HEK293 (cell line): Measurements from ENCODE around the gene TAAR1.

Source experiments
- PRDM1 ChIP-seq: fragments of 450-650 bp; formaldehyde crosslinking; IDR thresholded peaks from 2 replicates; pipeline ENCODE4; 2016; ENCODE audit warnings: missing biosample characterization, missing genetic modification characterization
- SP2 ChIP-seq: fragments of 450-650 bp; formaldehyde crosslinking; IDR thresholded peaks from 2 replicates; pipeline ENCODE4 v1.5.1; 2016; ENCODE audit warnings: missing biosample characterization, missing genetic modification characterization
- SP7 ChIP-seq: fragments of 450-650 bp; formaldehyde crosslinking; IDR thresholded peaks from 2 replicates; pipeline ENCODE4 v1.5.1; 2016; ENCODE audit warnings: missing biosample characterization, missing genetic modification characterization
- ZBTB20 ChIP-seq: fragments of 450-650 bp; formaldehyde crosslinking; IDR thresholded peaks from 2 replicates; pipeline ENCODE4 v1.5.1; 2016; ENCODE audit warnings: missing biosample characterization, missing genetic modification characterization
- ZNF24 ChIP-seq: fragments of 450-650 bp; formaldehyde crosslinking; IDR thresholded peaks from 2 replicates; pipeline ENCODE4 v1.5.1; 2016; ENCODE audit warnings: missing biosample characterization, missing genetic modification characterization
- ZNF335 ChIP-seq: fragments of 450-650 bp; formaldehyde crosslinking; conservative IDR thresholded peaks from 2 replicates; pipeline ENCODE4 v1.5.1; 2016; ENCODE audit warnings: missing biosample characterization, missing genetic modification characterization
- TF ChIP-seq, protein P1 (sequence below): fragments of 450-650 bp; formaldehyde crosslinking; IDR thresholded peaks from 2 replicates; pipeline ENCODE4 v1.5.1; 2016; ENCODE audit warnings: missing biosample characterization, missing genetic modification characterization
- TF ChIP-seq, protein P2 (sequence below): fragments of 450-650 bp; formaldehyde crosslinking; IDR thresholded peaks from 2 replicates; pipeline ENCODE4 v1.5.1; 2016; ENCODE audit warnings: missing biosample characterization, missing genetic modification characterization

DNA sequence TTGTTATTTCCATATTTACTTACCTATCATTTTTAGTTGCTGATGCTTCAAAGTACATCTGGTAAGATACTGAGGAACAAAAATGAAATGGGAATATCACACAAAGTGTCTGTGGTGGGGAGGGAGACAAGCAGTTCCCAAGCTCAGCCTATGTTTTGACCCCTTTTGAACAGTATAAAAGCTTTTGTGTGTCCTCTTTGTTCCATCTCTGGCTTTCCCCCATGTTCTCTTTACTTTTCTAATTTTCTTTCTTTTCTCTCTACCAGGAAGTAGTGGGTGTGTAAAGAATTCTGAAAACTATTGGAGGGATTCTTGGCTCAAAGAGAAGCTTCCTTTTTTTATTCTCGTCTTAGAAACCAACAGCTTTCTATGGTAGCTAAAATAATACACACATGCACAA lies 42.3 kb downstream of the TAAR1 start:
- TF ChIP-seq, protein P1, sequence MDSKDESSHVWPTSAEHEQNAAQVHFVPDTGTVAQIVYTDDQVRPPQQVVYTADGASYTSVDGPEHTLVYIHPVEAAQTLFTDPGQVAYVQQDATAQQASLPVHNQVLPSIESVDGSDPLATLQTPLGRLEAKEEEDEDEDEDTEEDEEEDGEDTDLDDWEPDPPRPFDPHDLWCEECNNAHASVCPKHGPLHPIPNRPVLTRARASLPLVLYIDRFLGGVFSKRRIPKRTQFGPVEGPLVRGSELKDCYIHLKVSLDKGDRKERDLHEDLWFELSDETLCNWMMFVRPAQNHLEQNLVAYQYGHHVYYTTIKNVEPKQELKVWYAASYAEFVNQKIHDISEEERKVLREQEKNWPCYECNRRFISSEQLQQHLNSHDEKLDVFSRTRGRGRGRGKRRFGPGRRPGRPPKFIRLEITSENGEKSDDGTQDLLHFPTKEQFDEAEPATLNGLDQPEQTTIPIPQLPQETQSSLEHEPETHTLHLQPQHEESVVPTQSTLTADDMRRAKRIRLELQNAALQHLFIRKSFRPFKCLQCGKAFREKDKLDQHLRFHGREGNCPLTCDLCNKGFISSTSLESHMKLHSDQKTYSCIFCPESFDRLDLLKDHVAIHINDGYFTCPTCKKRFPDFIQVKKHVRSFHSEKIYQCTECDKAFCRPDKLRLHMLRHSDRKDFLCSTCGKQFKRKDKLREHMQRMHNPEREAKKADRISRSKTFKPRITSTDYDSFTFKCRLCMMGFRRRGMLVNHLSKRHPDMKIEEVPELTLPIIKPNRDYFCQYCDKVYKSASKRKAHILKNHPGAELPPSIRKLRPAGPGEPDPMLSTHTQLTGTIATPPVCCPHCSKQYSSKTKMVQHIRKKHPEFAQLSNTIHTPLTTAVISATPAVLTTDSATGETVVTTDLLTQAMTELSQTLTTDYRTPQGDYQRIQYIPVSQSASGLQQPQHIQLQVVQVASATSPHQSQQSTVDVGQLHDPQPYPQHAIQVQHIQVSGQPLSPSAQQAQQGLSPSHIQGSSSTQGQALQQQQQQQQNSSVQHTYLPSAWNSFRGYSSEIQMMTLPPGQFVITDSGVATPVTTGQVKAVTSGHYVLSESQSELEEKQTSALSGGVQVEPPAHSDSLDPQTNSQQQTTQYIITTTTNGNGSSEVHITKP = no peak
- TF ChIP-seq PRDM1 (no peak), SP2 (tag by site-specific recombination) (no peak), ZBTB20 (tag by site-specific recombination) (no peak), ZNF335 (tag by site-specific recombination) (no peak), SP7 (tag by site-specific recombination) (no peak), ZNF24 (tag by site-specific recombination) (no peak)
- TF ChIP-seq, protein P2, sequence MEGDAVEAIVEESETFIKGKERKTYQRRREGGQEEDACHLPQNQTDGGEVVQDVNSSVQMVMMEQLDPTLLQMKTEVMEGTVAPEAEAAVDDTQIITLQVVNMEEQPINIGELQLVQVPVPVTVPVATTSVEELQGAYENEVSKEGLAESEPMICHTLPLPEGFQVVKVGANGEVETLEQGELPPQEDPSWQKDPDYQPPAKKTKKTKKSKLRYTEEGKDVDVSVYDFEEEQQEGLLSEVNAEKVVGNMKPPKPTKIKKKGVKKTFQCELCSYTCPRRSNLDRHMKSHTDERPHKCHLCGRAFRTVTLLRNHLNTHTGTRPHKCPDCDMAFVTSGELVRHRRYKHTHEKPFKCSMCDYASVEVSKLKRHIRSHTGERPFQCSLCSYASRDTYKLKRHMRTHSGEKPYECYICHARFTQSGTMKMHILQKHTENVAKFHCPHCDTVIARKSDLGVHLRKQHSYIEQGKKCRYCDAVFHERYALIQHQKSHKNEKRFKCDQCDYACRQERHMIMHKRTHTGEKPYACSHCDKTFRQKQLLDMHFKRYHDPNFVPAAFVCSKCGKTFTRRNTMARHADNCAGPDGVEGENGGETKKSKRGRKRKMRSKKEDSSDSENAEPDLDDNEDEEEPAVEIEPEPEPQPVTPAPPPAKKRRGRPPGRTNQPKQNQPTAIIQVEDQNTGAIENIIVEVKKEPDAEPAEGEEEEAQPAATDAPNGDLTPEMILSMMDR (tag by site-specific recombination) = no peak
